GM12892 (cell line): ENCODE data around the gene TMEM121B.

Experiments
- DNase-seq: peaks from one replicate; pipeline ENCODE4 v3.0.0; 2011; ENCODE audit not compliant: insufficient read length
- FAIRE-seq: peaks from 2 replicates; lab custom pipeline; 2011; peaks lifted over from hg19 to GRCh38; lab: Jason Lieb, UNC
- POLR2A ChIP-seq: IDR thresholded peaks from 2 replicates; pipeline ENCODE4 v1.6.1; 2011; ENCODE audit warnings: low read depth, low read length, control low read depth
- POLR2AphosphoS5 ChIP-seq: IDR thresholded peaks from 2 replicates; pipeline ENCODE4 v1.6.1; 2011; ENCODE audit warnings: low read depth, low read length, control low read depth
- TAF1 ChIP-seq: IDR thresholded peaks from 2 replicates; pipeline ENCODE4 v1.6.1; 2011; ENCODE audit warnings: low read depth, mild to moderate bottlenecking, control low read depth, low read length, borderline replicate concordance

TMEM121B gene

GRCh38 chr22:17106785-17107546, 14.2 kb downstream of the TMEM121B start:
- FAIRE-seq (no peak), DNase-seq (no peak)
- no peak for TF ChIP-seq POLR2A
- no peak for TF ChIP-seq POLR2AphosphoS5
- no peak for TF ChIP-seq TAF1

GRCh38 chr22:17106161-17106784, 14.9 kb downstream of the TMEM121B start:
- TF ChIP-seq TAF1 (no peak), POLR2A (no peak), POLR2AphosphoS5 (no peak)
- no peak for FAIRE-seq
- DNase-seq, result no peak

- no peak for DNase-seq
- FAIRE-seq, result no peak
- no peak for TF ChIP-seq POLR2AphosphoS5
- TF ChIP-seq TAF1, result no peak
- TF ChIP-seq POLR2A, result no peak
Observed at GRCh38 chr22:17105143-17106129, 15.7 kb downstream of the TMEM121B start.

- DNase-seq (no peak), FAIRE-seq (no peak)
- TF ChIP-seq POLR2AphosphoS5, result no peak
- TF ChIP-seq POLR2A, result no peak
- TF ChIP-seq TAF1, result no peak
Observed at GRCh38 chr22:17104336-17104935, 16.7 kb downstream of the TMEM121B start.

- FAIRE-seq, result no peak
- DNase-seq, result no peak
- no peak for TF ChIP-seq POLR2A
Observed at GRCh38 chr22:17103351-17103750, 17.8 kb downstream of the TMEM121B start.

GRCh38 chr22:17102297-17102667, 18.9 kb downstream of the TMEM121B start:
- no peak for DNase-seq
- FAIRE-seq, result no peak
- TF ChIP-seq POLR2AphosphoS5 (no peak), POLR2A (no peak), TAF1 (no peak)

- DNase-seq, result no peak
- TF ChIP-seq POLR2AphosphoS5 (no peak), POLR2A (no peak), TAF1 (no peak)
- no peak for FAIRE-seq
Observed at GRCh38 chr22:17101475-17102296, 19.5 kb downstream of the TMEM121B start.

GRCh38 chr22:17100621-17101020, 20.5 kb downstream of the TMEM121B start:
- TF ChIP-seq POLR2AphosphoS5 (no peak), TAF1 (no peak), POLR2A (no peak)
- FAIRE-seq (no peak), DNase-seq (no peak)

GRCh38 chr22:17098379-17098819, 22.8 kb downstream of the TMEM121B start:
- FAIRE-seq, result no peak
- DNase-seq, result no peak

GRCh38 chr22:17097701-17098100, 23.5 kb downstream of the TMEM121B start:
- DNase-seq (no peak), FAIRE-seq (no peak)
- TF ChIP-seq POLR2AphosphoS5 (no peak), POLR2A (no peak), TAF1 (no peak)

More at GRCh38 chr22:17098379-17098819, 22.8 kb downstream of the TMEM121B start:
- no peak for TF ChIP-seq TAF1
- no peak for TF ChIP-seq POLR2AphosphoS5
- no peak for TF ChIP-seq POLR2A
